Kidney (tissue), 14 donors: Measurements from ENCODE around the gene CNTN6. TPM values are rescaled to one million over a fixed set of nuclear protein-coding genes. Genes with fewer than 3 reads are reported as not detected.

ENCODE experiments used
- DNase-seq, 5 donors: peaks; one replicate each; pipeline ENCODE4 v3.0.0-alpha.2; 2013 to 2020
- FAIRE-seq: peaks from 2 replicates; lab custom pipeline; 2012; peaks lifted over from hg19 to GRCh38; lab: Jason Lieb, UNC
- H3K27ac ChIP-seq, 2 donors: one replicate each; pipeline ENCODE4 v1.7.0; 2013; ENCODE audit warnings: low read depth in 2 of 2, low read length in 2 of 2, inconsistent platforms in 1 of 2
- H3K27me3 ChIP-seq: one replicate; pipeline ENCODE4 v1.7.1; 2013; ENCODE audit warnings: low read length, inconsistent platforms; ENCODE audit not compliant: control insufficient read depth, insufficient read depth
- H3K36me3 ChIP-seq, 3 donors: one replicate each; pipeline versions ENCODE4 v1.7.0 to v1.7.1; 2013; ENCODE audit warnings: low read length in 3 of 3, control low read depth in 1 of 3, inconsistent platforms in 1 of 3; ENCODE audit not compliant: insufficient read depth in 3 of 3, control insufficient read depth in 2 of 3
- H3K4me1 ChIP-seq, 3 donors: one replicate each; pipeline versions ENCODE4 v1.7.0 to v1.7.1; 2013; ENCODE audit warnings: low read length in 3 of 3, inconsistent platforms in 1 of 3, low read depth in 1 of 3; ENCODE audit not compliant: control insufficient read depth in 2 of 3, insufficient read depth in 2 of 3
- H3K4me3 ChIP-seq, 3 donors: one replicate each; pipeline versions ENCODE4 v1.7.0 to v1.8.1; 2013; ENCODE audit warnings: low read length in 3 of 3, control low read depth in 1 of 3, inconsistent platforms in 1 of 3
- H3K9ac ChIP-seq, 3 donors: one replicate each; pipeline versions ENCODE4 v1.7.0 to v1.7.1; 2013; ENCODE audit warnings: low read length in 3 of 3, control low read depth in 1 of 3, inconsistent platforms in 1 of 3
- H3K9me3 ChIP-seq, 3 donors: one replicate each; pipeline versions ENCODE4 v1.7.0 to v1.7.1; 2013; ENCODE audit warnings: low read length in 3 of 3, control low read depth in 1 of 3, inconsistent platforms in 1 of 3; ENCODE audit not compliant: control insufficient read depth in 2 of 3, insufficient read depth in 1 of 3
- intact Hi-C: fragments of 100-400 bp; cut with DNase I; formaldehyde crosslinking; loops from one replicate; pipeline ENCODE4 v1.11.1; 2022
- polyA plus RNA-seq: library from polyadenylated mRNA; stranded (reverse); fragments of 350-450 nt; fragmentation: Illumina TruSeq; extraction: RNeasy Lipid Tissue Mini Kit (QIAGEN cat#74804); gene quantifications from one replicate; pipeline ENCODE4 v1.2.3, GENCODE V29; 2014; ENCODE audit warnings: low read depth, low replicate concordance; ENCODE audit not compliant: insufficient read depth
- total RNA-seq: library from RNA; stranded (reverse); fragmentation: NEBNext Ultra II Directional; extraction: Animal tissue kit (Norgen Biotek cat#: 25700); gene quantifications from one replicate; pipeline ENCODE4 v1.2.1, GENCODE V29; 2021
- TF ChIP-seq, protein P1 (sequence below): IDR thresholded peaks from 3 replicates; pipeline ENCODE4 v1.5.1; 2012; ENCODE audit warnings: mild to moderate bottlenecking, moderate library complexity, borderline replicate concordance; ENCODE audit not compliant: insufficient read depth; ENCODE audit errors: extremely low read depth
- donor health status: control.
- donor health status: control.
- donor health status: control.
- donor health status: control.
- donor health status: control.
- donor health status: DM: yes; HTN: yes; CAD: no.
- donor health status: Normal renal cell carcinoma (clear cell type).

CNTN6 gene
- total and polyA plus RNA-seq, 2 donors from 2014 or later = 0.11 to 0.25 TPM

DNA sequence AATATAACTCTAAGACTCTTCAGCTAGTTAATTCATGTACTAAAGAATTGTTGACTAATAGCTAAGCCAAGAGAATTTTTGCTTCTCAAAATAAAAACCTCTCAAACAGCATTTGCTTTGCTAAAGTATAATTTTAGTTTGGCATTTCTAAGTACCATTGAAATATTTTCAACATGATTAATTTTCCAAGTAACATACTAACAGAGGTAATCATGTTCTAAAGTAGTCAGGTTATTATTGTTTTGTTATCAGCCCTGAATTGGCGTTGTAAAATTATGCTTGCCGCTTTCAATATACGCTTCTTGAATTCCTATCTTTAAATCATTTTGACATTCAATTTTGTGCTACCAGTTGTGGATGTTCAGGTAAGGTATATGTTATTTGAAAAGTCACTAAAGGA lies 134.3 kb downstream of the CNTN6 start:
- TF ChIP-seq, protein P1, sequence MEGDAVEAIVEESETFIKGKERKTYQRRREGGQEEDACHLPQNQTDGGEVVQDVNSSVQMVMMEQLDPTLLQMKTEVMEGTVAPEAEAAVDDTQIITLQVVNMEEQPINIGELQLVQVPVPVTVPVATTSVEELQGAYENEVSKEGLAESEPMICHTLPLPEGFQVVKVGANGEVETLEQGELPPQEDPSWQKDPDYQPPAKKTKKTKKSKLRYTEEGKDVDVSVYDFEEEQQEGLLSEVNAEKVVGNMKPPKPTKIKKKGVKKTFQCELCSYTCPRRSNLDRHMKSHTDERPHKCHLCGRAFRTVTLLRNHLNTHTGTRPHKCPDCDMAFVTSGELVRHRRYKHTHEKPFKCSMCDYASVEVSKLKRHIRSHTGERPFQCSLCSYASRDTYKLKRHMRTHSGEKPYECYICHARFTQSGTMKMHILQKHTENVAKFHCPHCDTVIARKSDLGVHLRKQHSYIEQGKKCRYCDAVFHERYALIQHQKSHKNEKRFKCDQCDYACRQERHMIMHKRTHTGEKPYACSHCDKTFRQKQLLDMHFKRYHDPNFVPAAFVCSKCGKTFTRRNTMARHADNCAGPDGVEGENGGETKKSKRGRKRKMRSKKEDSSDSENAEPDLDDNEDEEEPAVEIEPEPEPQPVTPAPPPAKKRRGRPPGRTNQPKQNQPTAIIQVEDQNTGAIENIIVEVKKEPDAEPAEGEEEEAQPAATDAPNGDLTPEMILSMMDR = no peak

GRCh38 chr3:1228289-1228688 lies 135.5 kb downstream of the CNTN6 start:
- peak in 3 of 5 donors; percentile 17 to 74 (median 62) for DNase-seq
- Histone ChIP-seq H3K4me1 (no peaks in the 10 kb centered on the region), H3K9me3 (no peaks in the 10 kb centered on the region), H3K36me3 (no peaks in the 10 kb centered on the region), H3K27me3 (no peaks in the 10 kb centered on the region), H3K27ac (no peak overlapping the region), H3K4me3 (no peak overlapping the region), H3K9ac (no peak overlapping the region)
- TF ChIP-seq, protein P1 = no peak
- no peak for FAIRE-seq
- intact Hi-C loops = no loop called here

More for the DNA sequence above, 134.3 kb downstream of the CNTN6 start:
- H3K9ac ChIP-seq = no peak overlapping the region
- DNase-seq = no peak
- H3K9me3 ChIP-seq = no peaks in the 10 kb centered on the region
- no peak overlapping the region for H3K27ac ChIP-seq
- intact Hi-C loops = no loop called here
- H3K27me3 ChIP-seq = no peaks in the 10 kb centered on the region
- no peaks in the 10 kb centered on the region for H3K4me1 ChIP-seq
- no peak overlapping the region for H3K4me3 ChIP-seq
- no peaks in the 10 kb centered on the region for H3K36me3 ChIP-seq
- FAIRE-seq = no peak

GRCh38 chr3:1230920-1231319 lies 138.1 kb downstream of the CNTN6 start:
- Histone ChIP-seq H3K9ac (no peak overlapping the region), H3K9me3 (no peaks in the 10 kb centered on the region), H3K4me1 (no peaks in the 10 kb centered on the region), H3K4me3 (no peak overlapping the region), H3K27me3 (no peaks in the 10 kb centered on the region), H3K27ac (no peak overlapping the region), H3K36me3 (no peaks in the 10 kb centered on the region)
- FAIRE-seq = no peak
- TF ChIP-seq, protein P1 = no peak
- DNase-seq = no peak
- intact Hi-C loops = no loop called here

DNA sequence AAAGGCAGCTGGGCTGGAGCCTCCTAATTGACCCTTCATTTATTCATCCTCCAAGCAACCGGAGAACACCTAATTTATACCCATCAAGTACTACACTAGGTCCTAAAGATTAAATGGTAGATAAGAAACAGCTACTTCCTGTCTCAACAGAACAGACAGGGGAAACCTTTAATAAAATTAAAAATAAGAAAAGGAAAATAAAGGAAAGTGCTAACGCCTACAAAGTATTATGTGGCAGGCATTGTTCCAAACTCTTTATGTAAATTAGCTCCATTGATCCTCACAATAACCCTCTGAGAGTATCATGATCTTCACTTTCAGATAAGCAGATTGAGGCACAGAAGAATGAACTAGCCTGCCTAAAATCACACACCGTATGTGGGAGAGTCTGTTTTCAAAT lies 139.5 kb downstream of the CNTN6 start:
- Histone ChIP-seq H3K27me3 (no peaks in the 10 kb centered on the region), H3K4me1 (no peaks in the 10 kb centered on the region), H3K9ac (no peak overlapping the region), H3K27ac (no peak overlapping the region), H3K9me3 (no peaks in the 10 kb centered on the region), H3K4me3 (no peak overlapping the region), H3K36me3 (no peaks in the 10 kb centered on the region)
- TF ChIP-seq, protein P1 = no peak
- intact Hi-C loops = no loop called here
- DNase-seq (no peak), FAIRE-seq (no peak)
